Activated T-helper 9 cell treated with anti-CD3 and anti-CD28 coated beads, Interleukin-2, amount 50 U/mL, for 16 hours (primary cell): ENCODE measurements around the gene NPAS2.

Source experiments
- DNase-seq: peaks from one replicate; pipeline ENCODE4 v3.0.0-alpha.2; 2020; ENCODE audit warnings: low read depth

NPAS2 gene

DNA sequence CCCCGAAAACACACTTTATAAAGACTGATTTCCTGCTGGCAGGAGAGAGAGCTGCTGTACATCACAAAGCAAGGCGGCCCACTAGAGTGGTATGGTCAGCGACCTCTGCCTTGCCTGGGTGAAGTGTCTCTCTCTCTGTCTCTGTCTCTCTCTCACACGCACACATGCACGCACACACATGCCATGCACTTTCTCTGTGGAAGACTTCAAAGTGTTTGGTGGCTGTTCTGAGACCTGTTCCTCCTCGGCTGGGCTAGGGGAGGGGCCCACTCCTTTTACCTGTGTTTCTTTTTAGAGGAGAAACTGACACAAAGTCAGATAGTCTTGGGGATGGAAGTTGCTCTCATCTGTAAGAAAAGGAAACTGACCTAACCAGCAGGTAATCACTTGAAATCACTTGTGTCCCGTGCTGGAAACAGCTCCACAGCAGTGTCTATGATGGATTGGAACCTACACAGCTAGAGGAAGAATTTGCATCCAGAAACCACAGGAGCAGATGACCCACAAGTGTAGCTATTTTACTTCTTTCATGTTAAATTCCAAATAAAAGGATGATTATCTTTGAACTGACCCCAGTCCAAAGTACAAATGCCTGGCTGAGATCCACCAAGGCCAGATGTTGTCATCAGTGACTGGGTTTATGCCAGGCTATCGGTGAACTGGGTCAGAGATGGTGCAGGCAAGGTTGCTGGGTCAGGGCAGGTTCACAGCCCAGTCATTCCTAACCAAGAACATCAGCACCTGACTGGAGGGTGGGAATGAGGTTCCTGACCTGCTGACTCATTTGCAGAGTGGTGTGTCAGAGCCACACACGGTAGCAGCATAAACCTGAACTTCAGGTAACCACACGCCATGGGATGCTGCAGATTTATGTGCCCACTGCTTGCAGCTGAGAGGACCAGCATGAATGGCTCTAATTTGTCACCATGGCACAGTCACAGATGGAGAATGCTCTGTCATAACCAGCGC, 63.0 kb downstream of the NPAS2 start:
- no peak for DNase-seq

DNA sequence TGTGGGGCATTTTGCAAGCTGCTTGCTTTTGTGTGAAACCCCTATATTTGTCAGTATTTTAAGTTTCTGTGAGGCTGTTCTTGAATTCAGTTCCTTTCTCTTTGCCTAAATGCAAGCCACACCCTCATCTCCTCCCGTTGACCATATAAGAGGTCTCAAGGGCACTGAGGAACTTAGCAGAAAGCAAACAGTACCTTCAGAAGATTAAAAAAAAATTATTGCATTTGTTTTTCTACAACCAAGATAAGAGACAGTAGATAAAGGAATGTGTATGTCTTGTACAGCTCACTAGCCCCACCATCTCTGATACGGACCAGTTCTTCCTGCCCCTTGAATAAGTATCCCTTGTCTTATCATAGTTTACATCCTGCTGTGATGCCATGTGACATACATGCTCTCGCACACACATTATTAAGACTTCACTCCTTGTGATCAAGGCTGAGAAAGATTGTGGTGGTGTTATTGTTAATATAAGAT, 64.2 kb downstream of the NPAS2 start:
- DNase-seq, result no peak

DNA sequence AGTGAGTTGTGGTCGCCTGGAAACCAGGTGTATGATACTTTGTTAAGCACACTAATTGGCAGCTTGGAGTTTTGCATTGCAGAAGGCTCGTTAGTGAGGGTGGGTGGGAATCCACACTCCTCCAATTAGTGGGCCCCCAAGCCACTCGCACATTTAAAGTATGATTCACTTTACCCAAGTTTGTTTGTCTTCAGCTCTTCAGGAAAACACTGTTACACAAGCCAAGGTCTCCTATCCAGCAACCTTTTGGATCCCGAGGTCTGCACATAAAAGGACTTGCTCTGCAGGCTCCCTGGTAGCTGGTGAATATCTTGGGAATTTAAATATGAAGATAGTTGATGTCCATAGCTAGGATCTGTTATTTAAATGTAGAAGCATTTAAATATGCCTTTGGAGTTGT, 66.1 kb downstream of the NPAS2 start:
- DNase-seq, result no peak

DNA sequence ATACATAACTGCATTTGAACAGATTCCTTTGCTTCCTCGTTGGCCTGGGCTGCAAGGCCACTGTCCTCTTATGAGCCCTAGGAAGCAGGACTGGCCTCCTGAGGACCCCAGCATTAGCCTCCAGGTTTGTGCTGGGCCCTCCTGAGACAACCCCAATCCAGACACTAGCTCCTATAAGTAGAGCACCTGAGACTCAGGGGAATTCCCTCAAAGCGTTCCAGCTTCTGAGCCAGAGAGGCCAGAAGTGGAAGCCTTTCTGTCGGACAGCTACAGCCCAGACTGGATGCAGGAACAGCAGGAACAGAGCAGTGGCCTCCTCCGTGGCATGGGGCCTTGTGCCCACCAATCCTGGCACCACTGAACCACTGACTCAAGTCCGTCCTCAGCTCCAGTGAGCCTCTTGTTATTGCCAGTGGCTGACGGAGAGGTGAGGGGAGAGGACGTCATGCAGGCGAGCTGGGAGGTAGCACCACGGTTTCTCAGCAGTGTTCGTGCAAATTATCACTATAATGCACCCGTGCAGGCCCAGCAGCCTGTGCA, 67.2 kb downstream of the NPAS2 start:
- no peak for DNase-seq

DNA sequence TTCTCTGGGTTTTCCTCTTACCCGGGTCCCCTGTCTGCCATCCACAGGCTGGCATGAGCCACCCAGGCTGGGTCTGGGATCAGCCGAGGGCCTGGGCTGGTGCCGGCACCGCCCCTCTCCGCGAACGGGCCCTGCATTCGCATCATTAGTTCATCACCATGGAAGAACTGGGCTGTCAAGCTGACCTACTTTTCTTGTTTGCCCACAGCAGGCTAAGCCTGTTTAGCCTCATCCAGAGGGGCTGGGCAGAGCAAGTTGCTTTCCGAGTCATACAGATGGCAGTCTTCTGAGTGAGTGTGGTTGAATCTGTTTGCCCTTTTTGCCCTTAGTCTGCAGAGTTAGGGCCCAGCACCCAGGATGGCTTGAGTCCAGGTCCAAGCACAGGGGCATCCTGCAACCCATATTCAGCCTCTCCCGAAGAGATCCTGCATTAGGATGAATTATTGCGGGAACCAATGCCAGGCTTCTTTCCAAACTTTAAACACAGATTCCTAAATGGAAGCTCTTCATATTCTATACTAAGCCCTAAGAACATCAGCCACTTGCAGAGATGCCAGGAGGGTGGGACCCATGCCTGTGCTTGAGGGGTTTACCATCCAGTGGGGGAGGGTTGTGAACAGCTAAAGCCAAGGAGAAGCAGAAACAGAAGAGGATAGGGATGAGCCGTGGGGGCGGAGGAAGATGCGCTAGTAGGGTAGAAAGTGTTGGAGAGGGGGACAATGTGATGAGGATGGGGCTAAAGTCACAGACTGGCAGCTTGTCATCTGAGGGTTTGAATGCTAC, 68.0 kb downstream of the NPAS2 start:
- no peak for DNase-seq

DNA sequence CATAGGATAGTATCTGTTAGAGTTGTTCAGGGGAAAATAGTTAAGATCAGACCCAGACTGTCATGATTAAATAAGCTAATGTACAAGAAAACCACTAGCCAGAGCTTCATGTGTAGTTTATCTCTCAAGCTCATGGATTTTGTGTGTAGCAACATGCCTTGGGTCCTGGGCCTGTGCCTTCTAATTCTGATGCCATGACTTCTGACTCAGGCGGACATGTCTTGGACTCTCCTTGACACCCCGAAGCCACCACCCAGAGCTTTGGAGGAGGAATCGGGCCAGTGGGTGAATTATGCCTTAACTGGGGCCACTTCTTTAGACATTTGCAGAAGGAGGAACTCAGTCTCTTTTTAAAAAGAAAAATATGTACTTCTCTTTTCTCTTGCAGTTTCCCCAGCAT, 68.7 kb downstream of the NPAS2 start:
- DNase-seq, result no peak

DNA sequence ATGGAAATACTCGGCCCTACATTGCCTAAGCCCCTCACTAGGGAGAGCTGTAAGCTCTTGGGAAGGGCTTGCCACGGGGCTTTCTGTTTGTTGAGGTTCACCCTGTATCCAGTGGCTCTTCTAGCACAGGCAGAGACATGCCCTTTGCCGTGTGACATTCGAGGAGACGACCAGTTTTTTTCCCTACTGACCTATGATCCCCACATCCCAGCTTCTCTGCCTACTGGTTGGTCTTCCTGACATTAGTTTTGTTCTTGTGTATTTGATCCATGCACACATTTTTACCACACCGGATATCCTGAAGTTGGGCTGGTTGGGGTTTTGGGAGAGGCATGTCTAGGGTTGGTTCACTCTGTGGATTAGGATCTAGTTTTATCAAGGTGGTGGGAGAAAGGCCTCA, 69.3 kb downstream of the NPAS2 start:
- DNase-seq, result no peak

DNA sequence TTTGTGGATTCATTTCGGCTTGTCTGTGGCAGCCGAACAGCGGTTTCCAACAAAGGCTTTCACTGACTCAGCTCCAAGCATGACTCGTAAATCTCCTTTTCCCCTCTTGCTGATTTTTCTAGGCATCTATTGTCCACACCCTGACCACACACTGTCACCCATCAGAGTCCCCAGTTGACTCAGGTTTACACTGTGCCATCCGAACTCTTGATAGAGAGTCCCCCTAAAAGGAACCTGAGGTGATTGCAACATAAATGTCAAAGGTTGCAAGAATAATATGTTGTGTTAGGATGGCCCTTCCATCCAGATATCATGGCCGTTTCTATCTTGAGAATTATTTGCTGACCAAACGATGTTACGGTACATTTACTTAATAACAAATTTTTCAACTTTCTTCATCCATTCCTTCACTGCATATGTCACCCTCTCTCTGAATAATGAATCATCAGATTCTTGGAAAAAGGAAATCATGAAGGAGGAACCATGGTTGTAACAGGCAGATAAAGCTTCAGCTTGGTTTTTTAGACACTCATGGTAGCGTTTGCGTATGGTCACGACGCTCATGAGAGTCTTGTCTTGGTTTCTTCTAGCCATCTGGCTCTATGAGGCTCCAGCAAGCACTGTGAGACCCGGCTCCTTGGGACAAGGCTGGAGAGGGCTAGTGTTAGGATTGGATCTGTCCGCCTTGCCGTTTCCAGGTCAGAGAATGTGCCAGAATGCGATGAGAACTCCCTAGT, 72.1 kb downstream of the NPAS2 start:
- no peak for DNase-seq

DNA sequence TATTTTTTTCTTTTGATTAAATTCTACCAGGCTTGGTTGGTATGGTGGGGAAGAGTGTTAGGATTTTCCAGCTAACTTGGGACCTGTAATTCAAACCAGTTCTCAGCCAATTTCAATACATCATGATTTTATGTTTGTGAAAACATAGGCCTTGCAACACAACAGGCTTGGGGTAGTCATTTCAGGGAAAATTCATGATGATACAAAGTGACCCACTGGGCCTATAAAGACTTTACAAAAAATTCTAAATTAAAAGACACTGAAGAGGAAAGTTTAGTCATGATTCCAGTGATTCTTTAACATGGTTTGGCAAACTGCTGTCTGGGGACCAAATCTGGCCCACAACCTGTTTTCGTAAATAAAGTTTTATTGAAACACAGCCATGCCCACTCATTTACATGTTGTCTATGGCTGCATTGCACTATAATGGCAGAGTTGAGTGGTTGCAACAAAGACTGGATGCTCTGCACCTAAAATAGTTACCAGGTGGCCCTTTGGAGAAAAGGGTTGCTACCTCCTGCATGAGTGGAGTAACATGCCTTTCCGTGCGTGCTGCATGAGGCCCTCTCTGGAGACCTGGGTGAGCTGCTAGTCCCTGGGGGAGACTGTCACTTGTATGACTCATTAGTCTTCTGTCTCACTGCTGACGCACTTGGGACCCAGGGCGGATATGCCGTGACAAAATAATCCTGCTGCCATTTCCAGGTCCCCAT, 73.6 kb downstream of the NPAS2 start:
- no peak for DNase-seq

DNA sequence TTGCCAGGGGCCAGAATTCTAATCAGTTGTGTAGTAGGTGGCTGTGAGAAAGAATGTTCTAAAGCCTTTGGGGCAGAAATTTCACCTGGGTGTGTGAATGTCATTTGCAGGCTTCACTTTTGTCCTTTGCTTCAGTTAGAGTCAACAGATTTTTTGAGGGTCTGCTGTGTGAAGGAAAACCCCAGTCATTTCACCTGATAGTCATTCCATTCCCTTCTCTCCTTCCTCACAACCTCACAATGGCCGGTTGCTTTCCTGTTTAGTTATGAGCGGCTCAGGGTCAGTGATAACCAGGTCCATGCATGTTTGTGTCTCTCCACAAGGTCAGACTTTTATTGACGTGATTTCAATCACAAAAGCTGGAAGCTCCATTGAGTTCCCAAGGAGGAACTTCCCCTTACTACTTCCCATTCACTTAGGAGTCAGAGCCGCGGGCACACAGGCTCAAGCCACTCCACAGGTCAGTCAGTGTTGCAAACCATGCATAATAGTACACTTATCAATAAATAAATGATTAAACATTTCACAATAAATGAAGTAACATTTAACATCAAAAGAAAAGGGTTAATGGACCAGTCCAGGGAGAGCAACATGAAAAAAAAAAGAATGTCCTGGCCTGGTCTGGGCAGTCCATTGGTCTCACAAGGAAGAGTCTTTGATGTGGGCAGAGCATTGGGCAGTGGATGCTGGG, 74.3 kb downstream of the NPAS2 start:
- DNase-seq, result no peak

DNA sequence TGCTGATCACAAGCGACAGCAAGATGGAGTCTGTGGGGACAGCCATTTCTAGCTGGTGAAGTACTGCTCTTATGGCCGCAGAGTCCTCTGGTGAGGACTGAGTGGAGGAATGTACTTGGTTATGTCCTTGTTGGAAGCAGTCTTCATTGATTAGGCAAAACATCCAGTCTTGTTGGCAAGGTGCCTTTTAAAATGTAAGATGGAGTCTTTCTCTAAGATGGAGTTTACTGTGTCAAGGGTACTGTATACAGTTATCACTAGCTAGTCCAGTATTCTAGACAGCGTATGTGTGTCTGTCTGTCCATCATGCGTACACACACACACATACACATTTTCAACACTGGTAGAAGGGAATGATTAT, 74.8 kb downstream of the NPAS2 start:
- no peak for DNase-seq

DNA sequence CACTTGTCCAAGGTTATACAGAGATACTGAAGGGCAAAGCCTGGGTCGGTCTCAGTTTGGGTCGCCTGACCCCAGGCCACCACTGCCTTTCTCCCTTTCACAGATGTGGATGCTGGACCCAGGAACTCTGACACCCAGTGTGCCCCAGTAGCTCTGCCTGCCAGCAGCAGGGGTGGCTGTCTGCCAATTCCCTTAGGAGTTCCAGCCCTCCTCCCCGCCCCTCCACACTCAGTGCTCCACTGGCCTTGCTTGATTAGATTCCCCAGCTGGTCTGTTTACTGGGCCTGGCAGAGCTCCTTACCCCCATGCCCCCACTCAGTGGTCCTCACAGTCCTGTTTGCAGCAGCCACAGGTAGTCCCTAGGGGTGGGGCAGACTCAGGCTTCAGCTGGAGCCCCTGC, 75.5 kb downstream of the NPAS2 start:
- DNase-seq, result no peak

DNA sequence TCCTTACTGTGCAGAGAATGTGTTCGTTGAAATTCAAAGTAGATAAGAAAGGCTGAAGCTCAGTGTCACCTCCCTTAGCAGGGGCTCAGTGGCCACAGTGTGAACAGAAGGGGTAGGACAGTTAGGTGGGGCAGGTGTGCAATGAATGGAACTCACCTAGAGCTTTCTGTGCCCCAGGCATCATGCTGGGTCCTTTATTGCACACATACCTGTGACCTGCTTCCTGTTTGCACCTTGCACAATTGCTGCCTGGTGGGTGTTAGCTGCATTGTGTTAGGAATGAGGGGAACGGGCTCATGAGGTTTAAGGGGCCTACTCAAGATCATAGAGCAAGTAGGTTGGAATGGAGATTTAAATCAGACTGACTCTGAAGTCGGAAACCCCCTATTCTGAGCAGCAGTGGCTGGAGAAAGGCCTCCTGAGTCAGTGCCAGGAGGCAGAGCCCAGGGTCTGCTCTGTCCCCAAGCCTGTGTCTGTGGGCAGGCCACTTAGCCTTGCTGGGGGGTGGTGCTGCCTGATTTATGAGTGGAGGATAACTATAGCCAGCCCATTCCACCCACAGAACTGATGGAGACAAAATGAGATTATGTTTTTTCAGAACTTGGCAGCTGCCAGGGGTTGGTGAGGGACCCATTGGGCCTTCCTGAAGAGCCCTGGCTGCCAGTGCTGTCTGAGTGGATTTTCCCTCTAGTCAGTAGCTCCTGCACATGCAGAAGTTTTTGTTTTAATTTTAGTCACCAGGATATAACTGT, 76.2 kb downstream of the NPAS2 start:
- no peak for DNase-seq

DNA sequence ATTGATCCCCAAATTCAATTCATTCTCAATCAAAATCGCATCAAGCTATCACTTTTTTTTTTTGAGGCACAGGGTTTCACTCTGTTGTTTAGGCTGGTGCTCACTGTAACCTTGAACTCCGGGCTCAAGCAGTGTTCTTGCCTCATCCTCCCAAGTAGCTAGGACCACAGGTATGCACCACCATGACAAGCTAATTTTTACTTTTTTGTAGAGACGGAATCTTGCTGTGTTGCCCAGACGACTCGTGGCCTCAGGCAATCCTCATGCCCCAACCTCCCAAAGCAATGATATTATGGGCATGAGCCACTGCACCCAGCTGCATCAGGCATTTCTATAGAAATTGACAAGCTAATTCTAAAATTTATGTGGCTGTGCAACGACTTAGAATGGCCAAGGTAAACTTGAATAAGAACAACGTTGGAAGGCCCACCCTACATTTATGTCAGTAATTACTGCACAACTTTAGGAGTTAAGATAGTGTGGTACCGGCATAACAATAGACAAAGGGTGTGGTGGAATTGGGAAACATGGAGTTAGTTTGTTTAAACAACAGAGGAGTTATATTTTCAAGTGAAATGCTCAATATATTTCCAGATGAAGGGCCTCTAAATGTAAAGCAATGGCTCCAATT, 78.2 kb downstream of the NPAS2 start:
- DNase-seq, result no peak

DNA sequence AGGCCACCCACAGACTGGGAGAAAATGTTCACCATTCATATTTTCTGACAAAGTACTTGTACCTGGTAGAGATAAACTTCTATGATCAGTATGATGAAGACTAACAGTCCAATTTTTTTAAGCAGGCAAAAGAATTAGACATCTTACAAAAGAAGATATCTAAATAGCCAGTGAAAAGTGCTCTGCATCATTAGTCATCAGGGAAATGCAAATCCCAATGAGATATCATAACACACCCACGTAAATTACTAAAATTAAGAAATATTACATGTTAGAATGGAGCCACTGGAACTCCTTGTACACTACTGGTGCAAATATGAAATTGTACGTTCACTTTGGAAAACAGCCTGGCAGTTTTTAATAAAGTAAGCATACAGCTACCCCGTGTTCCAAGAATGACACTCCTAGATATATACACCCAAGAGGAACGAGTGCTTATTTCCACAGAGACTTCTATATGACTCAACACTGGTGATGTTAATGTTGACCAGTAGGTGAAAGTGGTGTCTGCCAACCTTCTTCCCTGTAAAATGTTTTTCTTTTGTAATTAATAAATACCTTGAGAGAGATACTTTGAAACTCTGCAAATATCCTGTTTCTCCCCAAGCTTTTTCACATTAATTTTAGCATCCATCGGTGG, 80.3 kb downstream of the NPAS2 start:
- no peak for DNase-seq

DNA sequence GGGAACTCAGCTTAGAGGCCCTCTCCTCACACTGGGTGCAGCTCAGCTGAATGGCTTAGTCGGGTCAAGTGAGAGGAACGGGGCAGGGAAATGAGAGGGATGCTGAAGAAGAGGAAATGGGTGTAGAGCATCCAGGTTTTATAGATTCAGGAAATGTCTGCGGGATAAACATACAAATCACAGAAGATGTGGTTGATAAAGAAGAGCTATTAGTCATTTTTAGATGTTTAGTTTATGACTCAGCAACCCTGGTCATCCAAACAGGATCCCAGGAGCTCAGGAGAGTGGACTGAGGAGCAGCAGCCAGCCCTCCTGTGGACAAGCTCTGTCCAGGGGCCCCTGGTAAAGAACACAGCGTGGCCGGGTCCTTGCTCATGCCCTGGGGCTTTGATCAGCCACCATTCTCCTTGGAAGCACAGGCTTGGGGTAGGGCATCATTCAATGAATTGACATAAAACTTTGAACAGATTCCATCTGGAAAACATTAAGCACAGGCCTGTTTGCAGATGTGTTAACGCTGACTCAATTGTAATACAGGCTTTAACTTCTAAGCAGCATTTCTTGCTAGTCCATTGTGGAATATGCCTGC, 83.0 kb downstream of the NPAS2 start:
- DNase-seq, result no peak

DNA sequence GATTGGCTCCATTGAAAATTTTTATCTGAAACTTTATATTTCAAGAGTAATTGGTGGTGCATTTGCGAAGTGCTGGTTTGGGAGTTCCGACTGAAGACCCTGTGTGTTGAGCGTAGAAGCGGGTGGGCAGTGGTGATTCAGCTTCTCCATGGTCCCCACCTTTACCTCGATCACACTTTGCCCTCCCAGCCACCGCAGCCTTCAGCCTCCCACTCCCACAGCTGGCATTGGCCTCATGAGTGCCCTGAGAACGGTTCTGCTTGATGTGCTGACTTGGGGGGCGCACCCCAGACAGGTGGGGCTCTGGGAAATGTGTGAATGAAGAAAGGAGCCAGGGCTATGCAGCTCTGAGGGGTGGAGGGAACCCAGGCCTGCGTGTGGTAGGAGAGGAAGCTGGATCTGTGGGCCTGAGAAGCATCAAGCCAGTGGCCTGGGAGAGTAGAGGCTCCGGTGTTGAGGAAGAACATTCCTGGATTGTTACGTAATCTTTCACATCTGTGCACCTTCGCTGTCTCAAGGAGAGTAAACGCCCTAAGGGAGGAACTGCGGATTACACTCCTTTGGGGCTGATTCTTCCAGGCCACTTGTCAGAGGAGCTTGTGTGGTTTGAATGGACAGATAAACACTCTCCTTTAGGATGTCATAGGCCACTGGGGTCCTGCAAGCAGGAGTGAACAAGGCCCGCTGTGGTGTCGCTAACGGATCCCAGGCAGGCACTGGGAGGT, 83.8 kb downstream of the NPAS2 start:
- DNase-seq, result no peak

DNA sequence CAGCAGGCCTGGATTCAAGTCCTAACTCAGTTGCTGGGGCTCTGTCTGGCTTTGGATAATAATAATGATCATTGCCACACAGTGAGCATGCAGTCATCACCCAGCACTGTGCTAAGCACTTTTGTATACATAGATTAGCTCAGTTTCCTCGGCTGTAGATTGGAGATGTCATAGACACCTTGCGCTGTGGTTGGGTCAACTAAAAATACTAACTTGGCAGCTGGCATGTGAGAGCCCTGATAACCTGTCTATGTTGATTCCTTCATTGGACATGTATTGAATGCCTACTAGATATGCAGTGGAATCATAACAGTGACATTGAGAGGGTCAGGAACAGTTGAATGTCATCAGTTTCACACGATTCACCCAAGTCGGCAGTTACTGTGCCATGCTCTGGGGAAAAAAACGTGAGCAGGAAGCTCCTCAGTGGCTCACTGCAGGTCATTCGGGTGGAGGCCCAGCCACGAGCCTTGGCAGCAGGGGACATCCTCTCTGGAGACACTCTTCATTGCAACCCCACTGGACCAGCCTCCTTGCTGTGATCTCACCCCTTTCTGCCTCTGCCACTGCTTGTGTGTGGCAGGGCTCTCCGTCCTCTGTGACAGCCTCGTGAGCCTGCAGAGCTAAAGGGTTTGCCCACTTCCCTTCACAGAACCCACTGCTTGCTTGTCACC, 85.3 kb downstream of the NPAS2 start:
- no peak for DNase-seq
